ENCODE results near the gene ZBTB34. TPM values are rescaled to one million over a fixed set of nuclear protein-coding genes. Genes with fewer than 3 reads are reported as not detected.

The ZBTB34 gene
- polyA plus RNA-seq, 10 donors: 9.1 to 14.5 (median 12.2) TPM

DNA sequence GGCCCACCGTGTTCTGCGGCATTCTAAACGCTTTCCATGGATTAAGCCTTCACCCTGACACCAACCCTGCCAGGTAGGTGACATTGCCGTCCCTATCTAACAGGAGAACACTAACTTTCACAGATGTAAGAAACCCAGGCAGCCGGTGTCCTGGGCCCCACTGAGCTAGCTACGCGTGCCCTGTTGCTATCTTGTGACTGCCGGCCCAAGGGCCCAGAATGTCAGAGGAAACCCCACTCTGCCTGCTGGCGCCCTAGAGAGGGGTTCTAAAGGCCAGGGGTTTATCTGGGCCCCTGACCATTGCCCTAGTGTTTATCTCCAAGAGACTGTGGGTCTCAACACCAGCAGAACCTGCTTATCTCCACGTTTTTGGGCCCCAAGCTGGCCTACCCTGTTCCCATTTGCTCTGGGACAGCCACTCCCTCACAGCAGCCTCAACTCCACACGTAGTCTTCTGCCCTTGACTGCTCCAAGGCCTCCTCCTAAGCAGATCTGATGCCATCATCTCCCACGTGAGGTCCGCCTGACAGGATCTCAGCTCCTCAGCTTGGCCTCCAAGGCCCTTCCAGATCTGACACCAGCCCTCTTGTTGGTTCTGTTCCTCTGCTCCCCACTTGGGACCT, 18.1 kb upstream of the ZBTB34 start:
- DNase-seq: no peak

DNA sequence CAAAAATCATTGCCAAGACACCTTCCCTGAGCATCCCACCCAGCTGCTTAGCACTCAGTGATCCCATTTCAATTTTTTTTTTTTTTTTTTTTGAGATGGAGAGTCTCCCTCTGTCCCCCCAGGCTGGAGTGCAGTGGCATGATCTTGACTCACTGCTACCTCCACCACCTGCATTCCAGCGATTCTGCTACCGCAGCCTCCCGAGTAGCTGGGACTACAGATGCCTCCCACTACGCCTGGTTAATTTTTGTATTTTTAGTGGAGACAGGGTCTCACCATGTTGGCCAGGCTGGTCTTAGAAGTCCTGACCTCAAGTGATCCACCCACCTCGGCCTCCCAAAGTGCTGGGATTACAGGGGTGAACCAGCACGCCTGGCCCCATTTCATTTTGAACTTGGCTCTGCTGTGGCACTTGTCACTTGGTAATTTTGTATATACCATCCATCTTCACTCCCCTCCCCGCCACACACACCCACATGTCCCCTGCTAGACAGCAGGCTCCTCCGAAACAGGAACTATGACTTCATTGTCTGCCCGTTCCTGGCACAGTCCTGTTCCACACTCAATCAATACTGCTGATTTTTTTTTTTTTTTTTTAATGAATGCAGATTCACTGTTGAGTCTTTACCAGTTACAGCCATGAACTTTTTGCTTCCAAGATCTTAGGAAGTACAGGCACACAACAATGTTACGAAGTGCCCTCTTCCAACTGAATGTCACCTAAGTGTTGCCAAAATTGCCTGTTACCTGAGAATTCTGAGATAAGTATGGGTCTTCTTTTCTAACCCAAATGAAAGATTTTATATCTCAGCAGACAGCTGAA, 17.3 kb upstream of the ZBTB34 start:
- no peak for DNase-seq

DNA sequence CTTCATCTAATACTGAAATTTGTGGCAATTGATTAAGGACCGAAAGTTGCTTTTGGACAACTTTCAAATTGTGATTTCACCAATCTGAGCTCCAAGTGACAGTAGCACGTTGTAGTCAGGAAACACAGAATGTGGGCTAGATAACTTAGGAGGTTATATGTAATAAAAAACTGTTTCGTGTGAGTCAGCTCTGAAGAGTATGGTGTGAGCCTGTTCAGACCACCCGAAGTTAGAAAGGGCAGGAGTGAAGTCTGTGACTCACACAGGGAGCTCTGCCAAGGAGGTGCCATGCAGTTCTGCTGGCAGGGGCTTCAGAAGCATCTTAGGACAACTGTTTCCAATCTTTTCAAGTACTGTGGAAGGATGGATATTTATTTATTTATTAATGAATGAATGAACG, 16.4 kb upstream of the ZBTB34 start:
- DNase-seq: no peak

DNA sequence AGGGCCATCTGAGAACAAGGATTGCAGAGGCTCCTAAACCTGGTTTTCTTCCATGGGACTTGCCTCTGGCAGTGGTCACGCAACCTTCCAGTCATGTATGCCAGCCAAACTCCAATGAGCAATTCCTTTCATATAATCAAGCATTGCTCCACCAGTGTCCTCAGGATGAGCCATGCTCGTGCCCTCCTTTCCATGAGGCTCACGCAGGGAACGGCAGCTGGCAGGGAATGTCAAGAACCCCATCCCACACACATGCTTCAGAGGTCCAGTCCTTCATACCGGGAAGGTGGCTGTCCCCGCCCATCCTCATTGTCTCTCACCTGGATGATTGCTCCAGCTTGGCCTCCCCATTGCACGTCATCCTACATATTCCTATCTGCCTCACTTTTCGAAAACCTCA, 13.4 kb upstream of the ZBTB34 start:
- DNase-seq: no peak

DNA sequence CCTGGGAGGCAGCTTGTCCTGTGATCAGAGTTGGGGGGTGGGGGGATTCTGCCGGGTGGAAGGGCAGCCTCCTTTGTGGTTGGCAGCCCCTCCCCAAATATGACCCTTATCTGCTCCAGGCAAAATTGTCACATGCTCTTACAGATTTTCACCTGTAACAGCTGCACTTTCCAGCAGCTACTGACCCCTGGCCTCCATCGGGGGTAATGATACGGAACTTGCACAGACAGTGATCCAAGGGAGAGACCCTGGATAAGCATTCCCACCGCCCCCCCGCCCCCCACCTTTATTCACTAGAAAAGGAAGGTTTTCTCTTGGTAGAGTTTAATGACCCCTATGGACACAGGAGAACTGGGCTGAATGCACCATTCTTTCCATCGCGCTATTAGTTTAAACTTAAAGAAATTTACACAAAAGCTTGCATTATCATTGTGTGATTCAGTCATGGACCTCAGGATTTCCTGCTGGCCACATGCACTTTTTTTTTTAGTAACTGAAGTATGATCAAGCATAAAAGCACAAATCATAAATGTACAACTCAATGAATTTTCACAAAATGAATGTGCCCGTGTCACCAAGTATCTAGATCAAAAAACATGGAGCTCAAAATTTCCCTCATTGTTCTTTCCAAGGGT, 10.7 kb upstream of the ZBTB34 start:
- DNase-seq: no peak

DNA sequence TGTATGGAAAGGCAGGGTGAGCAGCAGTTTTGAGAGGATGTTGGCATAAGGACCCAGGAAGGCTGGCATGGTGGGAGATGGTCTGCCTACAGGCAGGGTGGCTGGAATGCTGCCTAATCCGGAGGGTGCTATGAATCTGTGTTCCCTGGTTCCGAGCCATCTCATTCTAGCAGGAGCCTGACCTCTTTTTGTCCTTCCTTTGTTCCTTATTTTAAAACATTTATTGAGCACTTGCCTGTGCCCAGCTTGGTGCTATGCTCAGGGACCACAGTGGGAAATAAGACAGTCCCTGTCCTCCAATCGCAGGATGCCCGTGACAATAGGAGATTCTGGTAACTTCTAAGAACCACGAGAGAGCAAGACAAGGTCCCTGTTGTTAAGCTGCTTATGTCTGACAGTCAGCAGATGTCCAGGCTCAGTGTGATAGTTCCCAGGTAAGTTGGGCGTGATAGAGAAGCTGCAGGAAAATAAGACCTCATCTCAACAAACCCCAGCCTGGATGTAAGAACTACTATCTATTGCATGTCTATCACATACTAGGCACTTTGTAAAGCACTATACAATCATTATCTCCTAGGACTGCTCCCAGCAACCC, 9.1 kb upstream of the ZBTB34 start:
- no peak for DNase-seq

DNA sequence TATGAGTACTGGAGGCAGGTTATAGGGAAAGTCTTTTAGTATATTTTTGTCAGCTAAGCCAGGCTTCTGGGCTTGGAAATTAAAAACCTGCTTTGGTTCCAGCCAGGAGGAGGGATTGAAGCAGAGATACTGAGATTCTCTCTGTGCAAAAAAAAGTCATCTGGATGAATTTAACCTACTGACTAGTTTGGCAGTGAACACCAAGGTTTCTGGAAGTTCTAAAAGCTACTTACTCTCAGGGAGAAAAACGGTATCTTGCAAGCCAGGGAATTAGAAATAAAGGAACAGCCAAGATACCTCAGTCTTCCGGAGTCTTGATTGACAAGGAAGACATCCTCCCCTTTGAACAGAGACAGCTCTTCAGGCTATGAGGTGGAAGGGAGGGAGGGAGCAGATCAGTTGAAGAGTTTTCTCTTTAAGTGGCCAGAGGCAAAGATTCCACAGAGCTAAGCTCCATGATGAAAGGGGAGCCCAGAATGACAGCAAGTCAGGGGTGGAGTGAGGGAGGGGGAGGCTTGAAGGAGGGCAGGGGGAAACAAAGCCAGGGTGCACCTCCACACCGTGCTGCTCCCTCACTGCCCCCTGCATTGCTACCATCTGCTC, 8.3 kb upstream of the ZBTB34 start:
- peak in 1 of 3 donors; percentile 37 for DNase-seq

DNA sequence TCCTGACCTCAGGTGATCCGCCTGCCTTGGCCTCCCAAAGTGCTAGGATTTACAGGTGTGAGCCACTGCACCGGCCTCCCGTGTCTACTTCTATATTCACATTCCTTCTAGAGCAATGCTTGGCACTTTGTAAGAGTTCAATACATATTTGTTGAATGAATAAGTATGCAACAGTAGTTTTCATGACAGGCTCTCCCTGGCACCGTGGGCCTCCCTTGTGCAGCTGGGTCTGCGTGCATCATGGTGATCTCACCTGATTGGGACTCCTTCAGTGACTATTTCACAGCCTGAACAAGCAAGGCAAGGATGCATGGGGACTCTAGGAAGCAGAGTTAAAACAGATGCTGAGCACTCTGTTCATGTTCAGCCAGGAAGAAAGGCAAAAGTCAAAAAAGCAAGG, 6.8 kb upstream of the ZBTB34 start:
- DNase-seq: no peak

DNA sequence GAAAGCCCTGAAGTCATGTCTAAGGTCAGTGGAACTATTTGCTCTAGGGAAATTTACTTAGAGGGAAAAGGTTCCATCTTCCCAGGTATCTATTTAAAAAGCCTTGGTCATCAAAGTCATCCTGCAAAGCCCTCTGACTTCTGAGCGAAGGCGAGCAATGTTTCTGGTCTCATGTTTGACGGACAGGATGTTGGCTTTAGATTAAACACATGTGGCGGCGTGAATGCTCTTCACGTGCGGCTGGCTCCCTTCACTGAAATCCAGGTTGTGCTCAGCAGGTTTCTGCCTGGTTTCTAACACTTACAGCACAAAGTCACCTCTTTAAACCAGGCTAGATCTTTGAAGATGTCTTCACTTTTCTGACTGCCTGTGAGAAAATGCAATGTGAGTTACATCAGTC, 5.7 kb upstream of the ZBTB34 start:
- DNase-seq: no peak

DNA sequence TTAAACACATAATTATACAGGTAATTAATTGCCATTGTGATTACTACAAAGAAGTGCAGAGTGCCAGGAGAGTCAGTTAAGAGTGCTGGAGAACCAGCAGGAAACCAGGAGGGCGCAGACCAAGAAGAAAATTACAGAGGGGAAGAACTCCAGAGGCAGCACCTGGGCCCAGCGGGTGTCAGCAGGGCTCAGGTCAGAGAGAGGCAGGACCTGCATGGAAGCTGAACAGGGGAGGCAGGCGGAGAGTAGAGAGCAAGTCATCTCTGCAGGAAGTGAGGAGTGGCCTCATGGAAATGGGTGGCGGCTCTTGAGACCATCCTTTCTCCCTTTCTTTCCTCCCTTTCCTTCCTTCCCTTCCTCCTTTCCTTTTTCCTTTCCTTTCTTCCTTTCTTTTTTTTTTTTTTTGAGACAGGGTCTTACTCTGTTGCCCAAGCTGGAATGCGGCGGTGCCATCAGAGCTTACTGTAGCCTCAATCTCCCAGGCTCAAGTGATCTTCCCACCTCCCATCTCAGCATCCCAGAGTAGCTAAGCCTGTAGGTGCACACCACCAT, 4.0 kb upstream of the ZBTB34 start:
- no peak for DNase-seq

DNA sequence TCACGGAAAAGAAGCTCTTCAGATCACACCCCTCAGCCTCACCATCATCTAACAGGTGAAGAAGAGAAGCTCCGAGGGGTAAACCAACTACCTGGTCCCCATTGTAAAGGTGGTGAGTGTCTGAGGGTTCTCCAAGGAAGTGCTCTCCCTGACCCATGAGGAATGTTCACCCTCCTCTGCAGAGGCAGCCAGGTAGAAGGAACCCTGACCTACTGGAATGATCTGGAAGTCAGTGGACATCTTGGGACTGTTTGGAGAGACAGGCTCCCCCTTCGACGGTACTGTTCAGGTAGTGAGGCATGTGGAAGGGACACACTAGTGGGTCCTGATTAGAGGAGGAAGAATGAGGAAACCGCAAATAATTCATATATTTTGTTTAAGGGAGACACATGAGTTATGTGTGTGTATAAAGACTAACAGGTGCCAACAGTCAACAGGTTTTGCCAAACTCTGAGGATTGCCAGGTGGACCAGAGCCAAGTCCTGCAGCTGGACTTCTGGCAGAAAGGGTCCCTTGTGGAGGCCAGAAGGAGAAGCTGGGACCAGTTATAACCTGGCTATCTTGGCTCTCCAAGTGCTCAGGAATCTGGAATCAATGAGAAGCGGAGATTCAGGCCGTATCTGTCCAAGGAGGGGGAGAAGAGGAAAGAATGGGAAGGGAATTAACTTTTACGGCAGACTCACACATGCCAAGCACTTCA, 3.0 kb upstream of the ZBTB34 start:
- DNase-seq: peak in 2 of 3 donors; percentile 46 to 67

DNA sequence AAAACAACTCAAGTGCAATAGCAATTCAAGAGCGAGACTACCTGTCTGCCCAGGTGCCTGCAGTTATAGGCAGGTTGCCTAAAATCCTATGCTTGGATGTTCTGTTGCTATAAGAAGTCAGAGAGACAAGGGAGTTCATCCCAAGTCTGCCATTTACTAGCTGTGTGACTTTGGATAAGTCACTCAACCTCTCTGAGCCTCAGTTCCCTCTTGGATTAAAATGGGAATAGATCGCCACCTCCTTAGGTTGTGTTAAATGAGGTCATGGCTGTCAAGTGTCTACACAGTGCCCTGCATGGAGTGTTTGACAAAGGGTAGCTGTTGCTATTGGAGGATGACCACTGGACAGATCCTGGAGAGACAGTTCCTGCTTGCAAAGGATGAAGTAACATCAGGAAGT, 1.3 kb upstream of the ZBTB34 start:
- DNase-seq: no peak

DNA sequence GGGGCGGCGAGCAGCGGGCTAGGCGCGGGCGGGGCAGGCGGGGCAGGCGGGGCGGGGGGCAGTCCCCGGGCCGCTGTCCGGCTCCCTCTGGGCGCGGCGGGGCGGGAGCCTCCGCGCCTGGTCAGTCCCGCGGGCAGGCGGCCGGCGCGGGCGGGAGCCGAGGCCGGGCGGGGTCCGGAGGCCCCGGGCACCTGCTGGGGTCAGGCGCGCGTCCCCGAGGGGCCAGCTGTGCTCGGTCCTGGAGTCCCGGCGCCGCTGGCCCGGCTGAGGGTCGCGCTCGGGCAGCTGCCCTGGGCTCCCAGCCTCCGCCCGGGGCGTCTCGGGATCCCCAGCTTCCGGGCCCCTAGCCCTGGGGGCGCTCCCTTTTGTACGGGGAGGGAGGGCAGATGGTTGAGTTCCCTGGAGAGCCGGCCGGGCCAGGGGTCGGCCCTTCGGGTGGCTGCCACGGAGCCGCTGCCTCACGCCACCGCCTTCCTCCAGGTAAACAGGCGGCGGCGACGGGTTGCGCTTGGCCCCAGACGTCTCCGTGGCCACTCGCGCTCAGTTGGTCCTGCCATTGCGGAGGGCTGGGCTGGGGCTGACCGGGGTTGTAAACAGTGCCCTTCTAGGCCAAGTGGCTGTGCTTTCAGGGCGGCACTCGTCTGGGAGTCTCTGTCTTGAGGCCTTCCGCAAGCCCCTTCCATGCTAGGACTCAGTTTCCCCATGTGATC, 473 bp downstream of the ZBTB34 start:
- DNase-seq: peak in 2 of 3 donors; percentile 28 to 55

DNA sequence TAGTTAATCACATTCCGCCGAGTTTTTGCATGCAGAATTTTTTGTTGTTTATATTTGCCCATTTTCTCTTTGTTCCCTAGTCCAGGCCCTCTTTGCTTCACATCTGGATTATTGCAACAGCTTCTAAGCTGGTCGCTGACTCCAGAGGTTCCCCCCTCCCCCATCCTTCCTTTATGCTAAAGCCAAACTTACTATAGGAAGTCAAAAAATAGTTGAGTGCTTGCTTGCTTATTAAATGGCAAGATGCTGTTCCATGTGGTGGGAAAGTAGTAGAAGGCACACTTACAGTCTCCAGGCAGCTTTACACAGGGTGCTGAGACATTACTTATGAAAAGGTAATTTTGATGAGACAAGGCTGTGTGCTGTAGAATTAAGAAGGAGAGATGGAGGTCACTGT, 1.3 kb downstream of the ZBTB34 start:
- peak; percentile 18 to 68 (median 42) for DNase-seq

DNA sequence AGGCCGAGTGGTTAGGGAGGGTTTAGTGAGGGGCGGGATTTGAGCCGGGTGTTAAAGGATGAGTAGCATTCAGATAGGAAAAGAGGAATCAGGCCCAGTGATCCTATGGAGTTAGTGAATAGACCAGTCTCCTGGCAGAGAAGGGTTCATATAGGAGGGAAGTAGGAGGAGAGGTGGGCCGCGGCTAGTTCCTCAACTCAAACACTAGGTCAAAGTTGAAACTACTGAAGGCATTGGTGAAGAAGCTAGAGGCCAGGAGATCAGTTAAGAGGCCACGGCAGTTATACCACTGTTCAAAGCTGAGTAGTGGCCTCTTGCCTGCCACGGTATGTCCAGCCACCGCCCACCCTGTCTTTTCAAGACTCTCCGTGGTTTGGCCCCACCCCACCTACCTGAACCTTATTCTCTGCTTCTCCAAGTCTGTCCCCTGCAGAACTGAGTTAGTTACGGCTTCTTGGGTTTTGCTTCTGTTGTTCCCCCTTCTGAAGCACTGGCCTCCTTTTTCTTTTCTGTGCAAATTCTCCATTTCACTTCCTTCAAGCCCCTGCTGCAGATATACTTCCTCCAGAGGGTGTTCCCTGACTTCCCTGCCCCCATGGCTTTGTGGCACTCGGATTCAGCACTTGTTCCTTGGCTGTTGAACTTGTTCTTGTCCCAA, 1.8 kb downstream of the ZBTB34 start:
- DNase-seq: no peak

DNA sequence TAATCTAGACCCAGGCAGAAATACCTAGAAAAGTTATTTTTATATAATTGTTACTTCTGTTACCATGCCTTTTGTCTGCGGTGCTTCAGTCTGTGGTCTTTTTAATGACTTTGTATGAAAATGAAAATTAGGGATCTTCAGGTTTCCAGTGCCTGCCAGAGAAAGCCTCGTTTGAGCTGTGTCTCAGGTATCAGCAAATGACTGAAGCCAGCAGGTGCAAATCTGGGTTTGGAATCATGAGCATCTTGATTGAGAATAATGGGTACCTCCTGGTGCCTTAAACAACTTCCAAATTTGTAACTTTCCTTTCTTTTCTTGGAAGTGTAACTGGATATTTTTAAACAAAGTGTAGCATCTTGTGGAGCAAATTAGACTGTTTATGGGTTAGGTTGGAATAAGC, 4.3 kb downstream of the ZBTB34 start:
- DNase-seq: no peak

DNA sequence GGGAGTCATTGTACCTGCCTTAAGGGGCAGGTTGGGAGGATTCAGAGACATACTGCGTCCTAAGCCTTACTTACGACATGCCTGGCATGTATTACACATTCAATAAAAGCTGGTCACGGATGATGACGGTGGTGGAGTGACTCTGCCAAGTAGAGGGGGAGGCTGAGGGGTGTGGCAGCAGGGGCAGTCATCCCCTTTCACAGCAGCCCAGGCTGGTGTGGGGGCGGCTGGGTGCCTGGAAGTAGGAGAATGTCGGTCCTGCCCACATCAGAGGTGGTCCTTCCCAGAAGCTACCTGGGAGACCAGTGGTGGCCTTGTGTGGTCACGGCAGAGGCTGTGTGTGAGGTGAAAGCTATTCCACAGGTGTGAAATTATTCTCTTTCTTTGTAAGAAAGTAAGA, 8.9 kb downstream of the ZBTB34 start:
- DNase-seq: no peak

DNA sequence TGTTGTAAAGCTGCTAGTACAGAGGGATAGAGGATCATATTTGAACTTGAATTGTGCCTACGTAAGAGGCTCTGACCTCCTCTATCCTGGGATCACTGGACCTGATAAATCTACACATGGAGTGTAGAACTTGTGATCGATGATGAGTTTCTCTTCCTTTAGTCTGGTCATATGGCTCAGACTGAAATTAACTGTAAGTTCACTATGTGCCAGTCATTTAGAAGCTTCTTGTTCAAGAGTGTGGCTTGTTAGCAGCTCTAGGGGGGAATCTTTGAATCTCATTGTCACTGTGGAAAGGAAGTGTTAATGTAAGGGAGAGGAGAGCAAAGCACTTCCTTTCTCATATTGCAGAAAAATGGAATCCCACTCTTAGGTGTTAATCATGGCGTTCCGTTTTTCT, 12.1 kb downstream of the ZBTB34 start:
- DNase-seq: no peak

DNA sequence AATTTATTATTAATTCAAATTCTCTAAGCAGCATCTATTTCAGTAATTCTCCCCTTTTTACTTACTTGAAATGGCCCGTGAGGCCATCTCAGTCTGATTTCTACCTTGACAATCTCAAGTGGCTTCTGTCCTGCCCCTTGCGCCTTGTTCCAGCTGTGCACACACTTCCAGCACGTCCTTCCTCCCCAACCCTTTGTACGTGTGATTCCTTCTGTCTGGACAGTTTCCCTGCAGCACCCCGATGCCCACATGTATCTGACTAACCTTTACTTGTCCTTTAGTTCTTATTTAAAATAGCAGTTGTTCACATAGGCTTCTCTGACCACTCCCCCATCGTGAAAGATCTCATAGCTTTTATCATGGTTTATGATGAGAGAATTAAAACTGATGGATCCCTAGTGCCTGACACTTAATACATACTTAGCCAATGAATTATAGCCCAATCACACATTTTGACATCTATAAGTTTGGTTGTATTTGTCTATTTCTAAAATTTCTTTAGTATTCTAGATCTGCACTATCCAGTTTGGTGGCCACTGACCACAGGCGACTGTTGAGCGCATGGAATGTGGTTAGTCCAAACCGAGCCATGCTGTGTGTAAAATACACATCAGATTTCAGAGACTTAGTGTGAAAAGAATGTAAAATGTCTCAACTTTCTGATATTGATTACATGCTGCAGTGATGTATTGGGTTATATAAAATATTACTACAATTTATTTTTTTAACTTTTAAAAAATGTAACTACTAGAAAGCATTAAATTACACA, 14.3 kb downstream of the ZBTB34 start:
- DNase-seq: no peak

Measured in muscle of back (tissue), 11 donors.